ENCODE measurements around the gene ENPP6. TPM values are rescaled to one million over a fixed set of nuclear protein-coding genes. Genes with fewer than 3 reads are reported as not detected.

The ENPP6 gene
- polyA plus RNA-seq, 1 of the 3 experiments (the other 2 are of a cell fraction): not detected

- no peaks in the 10 kb centered on the region for H3K36me3 ChIP-seq (replicated peaks in 1 of 2; ENCODE audit: control insufficient read depth in 1 of 2, insufficient read depth in 2 of 2, low read length in 1 of 2)
- no peak overlapping the region for H3K4me2 ChIP-seq
- no peaks in the 10 kb centered on the region for H3F3A ChIP-seq (replicated peaks; ENCODE audit: insufficient read depth)
- no peak for TF ChIP-seq EZH2phosphoT487 (IDR thresholded peaks at IDR 0.05; ENCODE audit: borderline replicate concordance, low read depth)
- TF ChIP-seq REST (IDR thresholded peaks at IDR 0.05; ENCODE audit: low read depth, low read length): no peak
- no peak for TF ChIP-seq EP300 (IDR thresholded peaks at IDR 0.05; ENCODE audit: borderline replicate concordance in 1 of 2, low read depth in 1 of 2, low read length in 1 of 2)
- no peak for TF ChIP-seq POLR2AphosphoS5 (IDR thresholded peaks at IDR 0.05; ENCODE audit: low read depth, low read length)
- TF ChIP-seq, protein P1, sequence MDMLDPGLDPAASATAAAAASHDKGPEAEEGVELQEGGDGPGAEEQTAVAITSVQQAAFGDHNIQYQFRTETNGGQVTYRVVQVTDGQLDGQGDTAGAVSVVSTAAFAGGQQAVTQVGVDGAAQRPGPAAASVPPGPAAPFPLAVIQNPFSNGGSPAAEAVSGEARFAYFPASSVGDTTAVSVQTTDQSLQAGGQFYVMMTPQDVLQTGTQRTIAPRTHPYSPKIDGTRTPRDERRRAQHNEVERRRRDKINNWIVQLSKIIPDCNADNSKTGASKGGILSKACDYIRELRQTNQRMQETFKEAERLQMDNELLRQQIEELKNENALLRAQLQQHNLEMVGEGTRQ (IDR thresholded peaks at IDR 0.05; ENCODE audit: borderline replicate concordance, low read depth, low read length): no peak
- no peak for TF ChIP-seq RAD21 (IDR thresholded peaks at IDR 0.05; ENCODE audit: low read length)
- no peaks in the 10 kb centered on the region for H3K79me2 ChIP-seq (ENCODE audit: insufficient read depth)
- WGBS (ENCODE audit: low lambda C conversion rate): 50% methylated on average over 6 of the region's 6 CpGs
- no peaks in the 10 kb centered on the region for H4K20me1 ChIP-seq (ENCODE audit: insufficient read depth)
- no peak overlapping the region for H2AFZ ChIP-seq (ENCODE audit: low read depth)
- ChIA-PET CTCF (no interaction called here), POLR2A (no interaction called here)
- H3K27ac ChIP-seq (ENCODE audit: low read depth in 2 of 2, low read length in 1 of 2): no peak overlapping the region
- H3K4me1 ChIP-seq (ENCODE audit: control insufficient read depth in 1 of 2, insufficient read depth in 2 of 2, low read depth in 1 of 2, low read length in 1 of 2): no peaks in the 10 kb centered on the region
- no peaks in the 10 kb centered on the region for H3K9me2 ChIP-seq
- H3K27me3 ChIP-seq (ENCODE audit: insufficient read depth): no peaks in the 10 kb centered on the region
- H3K9me3 ChIP-seq: no peaks in the 10 kb centered on the region
- H3K9ac ChIP-seq: no peak overlapping the region
- no peak overlapping the region for H3K4me3 ChIP-seq (ENCODE audit: low read depth in 2 of 2, low read length in 1 of 2)
- DNase-seq: no peak
Observed at GRCh38 chr4:184203300-184203699, 14.4 kb downstream of the ENPP6 start.

GRCh38 chr4:184201179-184201578, 16.5 kb downstream of the ENPP6 start:
- Histone ChIP-seq H3K27ac (ENCODE audit: low read depth in 2 of 2, low read length in 1 of 2) (no peak overlapping the region), H3K4me1 (ENCODE audit: control insufficient read depth in 1 of 2, insufficient read depth in 2 of 2, low read depth in 1 of 2, low read length in 1 of 2) (no peaks in the 10 kb centered on the region; a peak in 1 of 4 replicates), H3K9me2 (no peaks in the 10 kb centered on the region), H3F3A (replicated peaks; ENCODE audit: insufficient read depth) (no peaks in the 10 kb centered on the region), H4K20me1 (ENCODE audit: insufficient read depth) (no peaks in the 10 kb centered on the region), H3K36me3 (replicated peaks in 1 of 2; ENCODE audit: control insufficient read depth in 1 of 2, insufficient read depth in 2 of 2, low read length in 1 of 2) (no peaks in the 10 kb centered on the region), H3K9ac (no peak overlapping the region), H2AFZ (ENCODE audit: low read depth) (no peak overlapping the region), H3K79me2 (ENCODE audit: insufficient read depth) (no peaks in the 10 kb centered on the region), H3K4me2 (no peak overlapping the region), H3K9me3 (no peaks in the 10 kb centered on the region), H3K4me3 (ENCODE audit: low read depth in 2 of 2, low read length in 1 of 2) (no peak overlapping the region), H3K27me3 (ENCODE audit: insufficient read depth) (no peaks in the 10 kb centered on the region)
- TF ChIP-seq IRF3 (IDR thresholded peaks at IDR 0.05; ENCODE audit: low read depth, low read length) (no peak), EZH2phosphoT487 (IDR thresholded peaks at IDR 0.05; ENCODE audit: borderline replicate concordance, low read depth) (no peak), SIN3A (IDR thresholded peaks at IDR 0.05; ENCODE audit: borderline replicate concordance, low read depth, low read length) (no peak), ZBTB33 (IDR thresholded peaks at IDR 0.05; ENCODE audit: borderline replicate concordance, low read depth) (no peak), RCOR1 (IDR thresholded peaks at IDR 0.05; ENCODE audit: low read length) (no peak)
- DNase-seq: no peak
- ChIA-PET POLR2A (interaction anchor here (0.7 kb wide), 1 partner anchor 273 kb away, joined by 3 read pairs; the partner anchor contains the start of gene IRF2), CTCF (interaction anchor here (0.8 kb wide), 1 partner anchor 33 kb away, joined by 4 read pairs; no protein-coding TSS in a partner anchor)
- WGBS (ENCODE audit: low lambda C conversion rate): 36% methylated on average over 6 of the region's 7 CpGs

All from SK-N-SH (cell line).